Activated CD8-positive, alpha-beta memory T cell treated with anti-CD3 and anti-CD28 coated beads for 24 hours (primary cell): ENCODE data around the gene KRT39.
"Not testable (repeated sequence)": the region's sequence is repeated elsewhere in the genome, so short reads cannot be mapped to it uniquely, and the experiment has no call there.

Experiments used
- DNase-seq: peaks from one replicate; pipeline ENCODE4 v3.0.0-alpha.2; 2020

Gene KRT39

DNA sequence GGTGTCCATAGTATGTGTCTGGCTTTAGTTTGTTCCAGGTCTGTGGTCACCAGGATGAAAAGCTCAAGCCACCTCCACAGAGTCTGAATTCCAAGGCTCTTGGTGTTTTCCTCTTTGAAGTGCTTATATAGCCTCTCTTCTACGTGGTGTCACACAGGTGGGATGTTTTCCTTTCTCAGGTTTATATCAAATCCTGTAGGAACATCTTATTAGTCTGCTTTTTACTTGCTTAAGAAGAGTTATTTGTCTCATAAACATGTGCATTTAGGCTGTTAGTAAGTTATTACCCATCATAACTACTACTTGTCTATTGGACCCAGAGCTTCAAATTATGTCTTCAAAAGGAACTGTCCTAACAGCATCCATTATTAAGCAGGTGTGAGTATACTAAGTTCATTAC is at the start of gene KRT39:
TSS of gene KRT39 (minus strand) at position 101 of the 400 bp plus-strand sequence. CDS start at position 9, 92 bp downstream.
- no peak for DNase-seq

- DNase-seq = no peak
Observed at GRCh38 chr17:41015454-41015853, 48.7 kb upstream of the KRT39 start.

DNA sequence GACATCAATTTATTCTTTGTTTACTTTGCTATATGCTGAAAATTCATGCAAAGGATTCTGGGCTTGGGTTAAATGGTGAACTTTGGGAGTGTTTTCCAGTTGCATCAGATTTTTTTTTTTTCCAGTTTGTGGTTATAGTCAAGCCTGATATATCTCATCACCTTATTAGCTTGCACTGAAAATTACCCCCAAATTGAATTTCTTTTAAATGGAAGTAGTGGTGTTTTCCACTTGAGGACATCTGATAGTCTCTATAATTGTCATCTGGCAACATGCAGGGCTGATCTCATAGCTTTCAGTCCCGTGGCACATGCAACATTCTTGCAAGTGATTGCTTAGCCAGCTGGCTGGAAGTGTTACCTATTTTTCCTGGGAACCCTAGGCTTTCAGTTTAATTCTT is 46.9 kb upstream of the KRT39 start:
- DNase-seq = no peak

- no peak for DNase-seq
Observed at GRCh38 chr17:41013181-41013580, 46.4 kb upstream of the KRT39 start.

DNA sequence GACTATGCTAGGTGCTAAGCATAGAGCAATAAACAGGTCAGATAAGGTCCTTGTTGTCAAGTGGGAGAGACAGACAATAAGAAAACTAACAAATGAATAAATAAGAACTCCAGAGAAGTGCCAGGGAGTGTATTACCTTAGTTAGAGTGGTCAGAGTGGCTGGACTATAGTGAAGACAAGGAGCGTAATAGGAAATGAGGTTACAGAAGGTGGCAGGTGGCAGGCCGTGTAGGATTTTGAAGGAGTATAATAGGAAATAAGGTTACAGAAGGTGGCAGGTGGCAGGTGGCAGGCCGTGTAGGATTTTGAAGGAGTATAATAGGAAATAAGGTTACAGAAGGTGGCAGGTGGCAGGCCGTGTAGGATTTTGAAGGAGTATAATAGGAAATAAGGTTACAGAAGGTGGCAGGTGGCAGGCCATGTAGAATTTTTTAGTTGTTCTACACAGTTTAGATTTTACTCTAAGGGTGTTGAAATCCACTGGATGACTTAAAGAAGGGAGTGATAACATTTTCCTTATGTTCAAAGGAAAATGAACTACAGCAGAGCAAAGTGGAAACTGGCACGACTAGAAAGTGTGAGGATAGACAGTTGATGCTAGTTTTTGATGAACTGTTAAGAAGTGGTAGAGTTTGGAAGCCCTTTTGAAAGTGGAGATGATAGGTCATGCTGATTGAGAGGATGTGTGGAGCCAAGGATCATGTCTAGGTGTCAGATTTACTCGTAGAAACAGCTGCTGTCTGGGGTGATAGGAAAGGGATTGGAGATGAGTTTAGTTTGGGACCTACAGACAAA is 45.8 kb upstream of the KRT39 start:
- DNase-seq = no peak

- no peak for DNase-seq
Observed at GRCh38 chr17:41010441-41010840, 43.7 kb upstream of the KRT39 start.

- DNase-seq = no peak
Observed at GRCh38 chr17:41009936-41010335, 43.2 kb upstream of the KRT39 start.

- no peak for DNase-seq
Observed at GRCh38 chr17:41009301-41009760, 42.6 kb upstream of the KRT39 start.

- no peak for DNase-seq
Observed at GRCh38 chr17:41008811-41009210, 42.1 kb upstream of the KRT39 start, which contains the start of gene KRTAP3-1. TSS of gene KRTAP3-1 (minus strand) at chr17:41009128. CDS start at chr17:41009074, 54 bp downstream.

DNA sequence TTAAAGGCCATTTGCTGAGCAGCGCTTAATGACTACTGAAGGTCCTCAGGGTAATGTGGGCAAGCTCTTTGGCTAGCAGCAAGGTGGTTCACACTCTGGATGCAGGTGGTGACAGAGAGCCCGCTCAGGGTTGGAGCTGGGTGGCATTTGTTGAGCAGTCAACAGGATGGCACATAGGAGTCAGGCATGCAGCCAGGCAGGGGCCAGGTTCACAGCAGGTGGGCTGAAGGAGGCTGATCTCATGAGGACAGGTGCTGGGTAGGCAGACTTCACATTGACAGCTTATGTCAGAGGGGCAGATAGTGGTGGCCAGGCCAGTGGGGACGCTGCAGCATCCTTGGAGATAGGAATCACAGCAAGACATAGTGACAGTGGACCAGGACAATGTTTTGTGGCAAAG is 37.6 kb upstream of the KRT39 start:
- no peak for DNase-seq

- no peak for DNase-seq
Observed at GRCh38 chr17:41003926-41004325, 37.2 kb upstream of the KRT39 start.

- no peak for DNase-seq
Observed at GRCh38 chr17:41002814-41003213, 36.1 kb upstream of the KRT39 start.

DNA sequence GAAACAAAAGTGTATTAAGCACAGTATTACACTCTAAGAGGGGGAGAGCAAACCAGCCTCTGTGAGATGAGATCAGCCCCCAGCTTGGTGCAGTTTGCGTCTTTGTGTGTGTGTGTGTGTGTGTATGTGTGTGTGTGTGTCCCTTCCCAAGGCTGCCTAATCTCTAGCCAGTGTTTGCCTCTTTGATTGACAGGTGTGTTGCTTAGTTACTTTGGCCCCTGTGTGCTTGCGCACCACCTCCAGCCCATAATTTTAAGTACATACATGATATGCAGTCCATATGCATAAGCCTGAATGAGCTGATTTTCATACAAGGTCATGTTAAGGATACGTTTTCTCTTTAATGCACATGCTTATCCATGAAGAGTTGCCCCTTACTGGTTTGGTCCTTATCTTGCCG is 35.0 kb upstream of the KRT39 start:
- DNase-seq = no peak

GRCh38 chr17:40999563-40999962 is 32.8 kb upstream of the KRT39 start, which contains the start of gene KRTAP3-2:
TSS of gene KRTAP3-2 (minus strand) at chr17:40999906. CDS start at chr17:40999853, 53 bp downstream.
- not testable (repeated sequence) for DNase-seq

DNA sequence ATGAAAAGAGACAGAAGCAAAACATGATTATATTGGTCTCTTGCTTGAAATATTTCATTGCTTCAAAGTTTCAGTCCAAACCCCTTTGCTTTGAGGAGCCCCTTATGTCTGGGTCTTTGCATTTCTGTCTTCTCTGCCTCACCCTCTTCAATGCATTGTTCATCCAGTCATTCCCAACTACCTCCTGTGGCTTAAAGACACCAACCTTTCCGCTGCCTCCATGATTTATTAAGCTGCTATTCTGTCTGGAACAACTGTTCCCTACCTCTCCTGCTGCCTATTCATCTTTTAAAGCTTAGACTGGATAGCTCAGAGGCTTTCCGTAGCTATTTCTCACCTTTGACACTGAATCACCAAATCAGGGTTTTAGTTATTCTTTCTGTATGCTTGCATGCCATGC is 30.6 kb upstream of the KRT39 start:
- no peak for DNase-seq

DNA sequence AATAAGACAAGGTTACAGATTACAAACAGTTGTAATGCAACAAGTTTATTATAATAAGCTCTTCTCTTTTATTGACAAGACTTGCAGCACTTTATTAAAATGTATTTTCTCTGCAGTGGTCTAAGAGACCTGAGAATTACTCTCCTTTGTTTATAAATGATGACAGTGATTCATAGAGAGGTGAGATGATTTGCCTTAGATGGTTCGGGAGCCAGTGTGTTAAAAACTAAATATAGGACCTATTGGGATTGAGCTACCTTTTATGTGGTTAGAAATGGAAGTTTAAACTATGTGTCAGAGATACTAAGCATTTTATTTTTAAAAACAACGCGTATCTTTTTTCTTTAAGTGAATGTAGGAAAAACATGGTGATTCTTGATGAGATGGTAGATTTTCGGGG is 30.1 kb upstream of the KRT39 start:
- DNase-seq = no peak

- DNase-seq = no peak
Observed at GRCh38 chr17:40995116-40995515, 28.4 kb upstream of the KRT39 start.

DNA sequence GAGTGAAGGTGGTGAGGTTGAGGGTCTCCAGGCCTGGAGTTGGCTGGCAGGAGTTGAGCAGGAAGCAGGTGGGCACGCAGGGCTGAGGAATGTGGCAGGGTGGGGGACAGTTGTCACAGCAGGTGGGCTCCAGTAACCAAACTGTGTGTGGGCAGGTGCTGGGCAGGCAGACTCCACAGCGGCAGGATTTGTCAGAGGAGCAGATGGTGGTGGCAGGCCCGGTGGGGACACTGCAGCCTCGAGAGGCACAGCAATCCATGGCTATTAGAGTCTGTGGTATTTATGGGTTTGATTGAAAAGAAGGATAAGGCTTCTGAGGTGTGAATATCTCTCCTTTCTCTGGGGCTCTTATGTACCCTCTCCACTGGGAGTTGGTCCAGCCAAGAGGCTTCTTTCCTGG is 27.1 kb upstream of the KRT39 start, which contains the start of gene KRTAP3-3:
TSS of gene KRTAP3-3 (minus strand) at position 326 of the 400 bp plus-strand sequence. CDS start at position 259, 67 bp downstream.
- no peak for DNase-seq

DNA sequence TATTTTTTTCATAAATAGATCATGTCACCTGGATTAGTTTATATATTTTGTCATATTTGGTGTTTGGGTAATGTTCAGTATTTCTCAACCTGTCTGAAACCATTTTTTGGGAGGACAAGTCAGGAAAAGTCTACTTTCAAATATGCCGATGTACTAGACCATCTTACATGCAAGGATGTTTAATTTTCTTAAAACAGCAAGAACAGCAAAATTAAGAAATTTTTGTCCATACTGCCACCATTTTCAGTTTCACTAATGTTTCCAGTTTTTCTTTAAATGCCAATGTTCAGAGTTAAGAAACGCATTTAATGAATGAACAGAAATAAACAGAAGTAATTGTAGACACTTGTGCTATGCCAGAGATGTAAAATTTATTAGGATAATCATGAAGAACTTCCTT is 26.3 kb upstream of the KRT39 start:
- DNase-seq = no peak

GRCh38 chr17:40992666-40993065 is 25.9 kb upstream of the KRT39 start:
- no peak for DNase-seq

DNA sequence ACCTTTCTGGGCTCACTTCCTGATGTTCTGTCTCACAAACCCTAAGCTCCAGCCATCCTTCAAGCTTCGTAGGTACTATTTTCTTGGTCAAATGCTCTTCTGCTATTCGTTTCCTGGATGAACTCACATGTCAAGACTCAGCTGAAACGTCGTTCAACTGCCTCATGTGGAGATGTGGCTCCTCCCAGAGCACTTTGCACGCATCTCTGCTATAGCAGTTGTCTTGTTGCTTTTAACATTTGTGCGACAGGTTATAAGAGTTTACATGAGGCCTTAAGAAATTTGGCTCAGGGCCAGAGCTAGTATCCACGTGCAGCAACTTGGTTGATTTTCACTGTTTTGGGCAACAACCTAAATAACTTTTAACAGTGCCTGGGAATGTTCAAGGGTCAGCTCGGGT is 20.2 kb upstream of the KRT39 start:
- DNase-seq = no peak

GRCh38 chr17:40984226-40984625 is 17.5 kb upstream of the KRT39 start, which contains the start of gene KRT40:
TSS of gene KRT40 (minus strand) at chr17:40984326. CDS start at chr17:40984273, 53 bp downstream.
- DNase-seq = no peak

- DNase-seq = no peak
Observed at GRCh38 chr17:40981115-40981514, 14.4 kb upstream of the KRT39 start.

- DNase-seq = no peak
Observed at GRCh38 chr17:40980596-40980995, 13.8 kb upstream of the KRT39 start.
